Heart left ventricle (tissue), 16 donors: ENCODE measurements around the gene ITGA7. TPM values are rescaled to one million over a fixed set of nuclear protein-coding genes. Genes with fewer than 3 reads are reported as not detected.

Experiments used
- ATAC-seq, 4 donors: fragments of 200-7000 bp; cut with Tn5 transposase; one replicate each; pipeline ENCODE4 v1.9.1; 2020 to 2022; ENCODE audit warnings: moderate library complexity in 4 of 4, mild to moderate bottlenecking in 3 of 4, moderate number of reproducible peaks in 1 of 4
- DNase-seq, 5 donors: peaks; one replicate each; pipeline ENCODE4 v3.0.0-alpha.2; 2020
- H3K27ac ChIP-seq, 12 donors: fragments of 200-600 bp; sonication (generic) in 4 of 12; one replicate each; pipeline versions ENCODE4 v1.5.0 to v1.8.0; 2016 to 2022; ENCODE audit warnings: mild to moderate bottlenecking in 2 of 12
- H3K27me3 ChIP-seq, 9 donors: fragments of 200-600 bp; sonication (generic) in 2 of 9; one replicate each; pipeline versions ENCODE4 v1.5.1 to v1.8.0; 2016 to 2022; ENCODE audit warnings: mild to moderate bottlenecking in 3 of 9
- H3K36me3 ChIP-seq, 9 donors: fragments of 200-600 bp; sonication (generic) in 2 of 9; one replicate each; pipeline versions ENCODE4 v1.5.0 to v1.8.0; 2018 to 2022; ENCODE audit warnings: mild to moderate bottlenecking in 2 of 9
- H3K4me1 ChIP-seq, 12 donors: fragments of 200-600 bp; sonication (generic) in 4 of 12; one replicate each; pipeline versions ENCODE4 v1.5.0 to v1.8.0; 2016 to 2022; ENCODE audit warnings: mild to moderate bottlenecking in 3 of 12
- H3K4me3 ChIP-seq, 12 donors: fragments of 200-600 bp; sonication (generic) in 4 of 12; one replicate each; pipeline versions ENCODE4 v1.5.0 to v1.8.0; 2017 to 2022; ENCODE audit warnings: mild to moderate bottlenecking in 9 of 12, moderate library complexity in 4 of 12
- H3K9me3 ChIP-seq, 12 donors: fragments of 200-600 bp; sonication (generic) in 4 of 12; one replicate each; pipeline versions ENCODE4 v1.5.0 to v1.8.0; 2016 to 2022; ENCODE audit warnings: mild to moderate bottlenecking in 1 of 12
- POLR2A ChIP-seq, 2 donors: fragments of 450-650 bp; IDR thresholded peaks; one replicate each; pipeline ENCODE4 v1.6.1; 2017; ENCODE audit warnings: antibody characterized with exemption in 2 of 2, mild to moderate bottlenecking in 2 of 2, moderate library complexity in 2 of 2
- WGBS, 4 donors: extraction: QIAGEN DNeasy Blood & Tissue Kit in 2 of 4; methylation state at CpG; one replicate each; pipeline versions ENCODE4 v1.1.5 to v1.1.7; 2013 to 2018; 5-methylcytosine and 5-hydroxymethylcytosine counted together
- intact Hi-C, 10 donors: fragments of 100-400 bp; cut with DNase I; formaldehyde crosslinking; loops; one replicate each; pipeline versions ENCODE4 v1.11.1 to v1.14.2; 2022
- polyA plus RNA-seq, 2 donors: library from polyadenylated mRNA; stranded (reverse); fragments of 200-250 nt; gene quantifications; one replicate each; pipeline ENCODE4 v1.2.3, GENCODE V29; 2013
- total RNA-seq, 9 donors: library from RNA; depleted of rRNA in 2 of 9; stranded (reverse); fragments of >200 nt in 2 of 9; fragmentation: NEBNext Ultra II Directional in 3 of 9; extraction: Animal tissue kit (Norgen Biotek cat#: 25700) in 3 of 9; gene quantifications; one replicate each; pipeline versions ENCODE4 v1.1.0 to v1.2.4, GENCODE V29; 2016 to 2023
- TF ChIP-seq, protein P1 (sequence below), 12 donors: fragments of 200-600 bp; sonication (generic) in 4 of 12; IDR thresholded peaks; one replicate each; pipeline versions ENCODE4 v1.5.0 to v1.8.0; 2018 to 2022; ENCODE audit warnings: antibody characterized with exemption in 12 of 12, mild to moderate bottlenecking in 5 of 12
- donor health status: ischemic (EF 13 %, LVEDD 7.1; RV severe dilation, severe dysfunction).
- donor health status: healthy with polysubstance abuse.
- donor health status: DM: no; HTN: yes; CAD: no.
- donor health status: DM: no; HTN: no; CAD: no.
- donor health status: ischemic (EF 25% LVEDD 6.9; RV normal size, moderate dysfunction).
- donor health status: ischemic (EF 25% LVEDD 5.7; RV mildly dilated, moderate dysfunction).
- donor health status: healthy.
- donor health status: DM: yes; HTN: yes; CAD: no.
- donor health status: ischemic (EF 35%, LVEDD 5.7; RV mildly dilated, moderate dysfunction).
- donor health status: nonischemic (EF 11% LVEDD 7.7; RV severe dilation, severe dysfunction).
- donor health status: DM: yes; HTN: yes; CAD: no.
- donor health status: PGD.
- donor health status: ischemic (EF 29% LVEDD 5.4; RV normal size, mild dysfunction).
- donor health status: nonischemic (EF 23%, LVEDD 6.1; RV moderate dilation, normal function).

The ITGA7 gene
- total and polyA plus RNA-seq, 11 donors, result 173 to 1,007 (median 573) TPM

DNA sequence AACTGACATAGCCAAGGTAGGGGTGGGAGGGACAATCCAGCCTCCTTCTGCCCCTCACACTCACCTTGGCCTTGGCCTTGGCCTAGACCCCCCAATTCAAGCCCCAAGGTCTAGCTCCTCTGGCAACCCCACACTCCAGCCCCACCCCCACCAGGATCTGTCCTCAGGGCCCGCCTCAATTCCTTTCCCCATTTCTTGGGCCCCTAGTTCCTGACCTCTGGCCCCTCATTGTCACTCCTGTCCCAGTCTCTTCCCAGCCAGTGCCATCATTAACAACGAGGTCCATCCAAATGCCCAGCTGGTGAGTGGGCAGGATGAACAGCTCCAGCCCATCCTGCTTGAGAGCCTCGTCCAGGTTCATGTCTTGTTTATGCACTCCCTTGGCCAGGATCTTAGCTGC lies 28.4 kb upstream of the ITGA7 start:
- intact Hi-C loops, result loop anchor here in 9 of 10 donors (2.0 to 10.0 kb wide), 10 partner anchors 61 to 376 kb away; partner anchors contain the start of genes ORMDL2 (in 1 of the 9), PA2G4 (in 1 of the 9) and SARNP (in 1 of the 9)
- ATAC-seq, result no peak
- Histone ChIP-seq H3K27ac (peak overlapping the region in 1 of 12 donors; percentile 74), H3K9me3 (no peaks in the 10 kb centered on the region), H3K27me3 (no peaks in the 10 kb centered on the region), H3K4me1 (peaks cover 0 to 23% (median 14%) of the 10 kb centered on the region in 12 donors), H3K36me3 (peaks cover 0 to 2% (median 0%) of the 10 kb centered on the region in 9 donors), H3K4me3 (no peak overlapping the region)
- no peak for DNase-seq
- TF ChIP-seq, protein P1, sequence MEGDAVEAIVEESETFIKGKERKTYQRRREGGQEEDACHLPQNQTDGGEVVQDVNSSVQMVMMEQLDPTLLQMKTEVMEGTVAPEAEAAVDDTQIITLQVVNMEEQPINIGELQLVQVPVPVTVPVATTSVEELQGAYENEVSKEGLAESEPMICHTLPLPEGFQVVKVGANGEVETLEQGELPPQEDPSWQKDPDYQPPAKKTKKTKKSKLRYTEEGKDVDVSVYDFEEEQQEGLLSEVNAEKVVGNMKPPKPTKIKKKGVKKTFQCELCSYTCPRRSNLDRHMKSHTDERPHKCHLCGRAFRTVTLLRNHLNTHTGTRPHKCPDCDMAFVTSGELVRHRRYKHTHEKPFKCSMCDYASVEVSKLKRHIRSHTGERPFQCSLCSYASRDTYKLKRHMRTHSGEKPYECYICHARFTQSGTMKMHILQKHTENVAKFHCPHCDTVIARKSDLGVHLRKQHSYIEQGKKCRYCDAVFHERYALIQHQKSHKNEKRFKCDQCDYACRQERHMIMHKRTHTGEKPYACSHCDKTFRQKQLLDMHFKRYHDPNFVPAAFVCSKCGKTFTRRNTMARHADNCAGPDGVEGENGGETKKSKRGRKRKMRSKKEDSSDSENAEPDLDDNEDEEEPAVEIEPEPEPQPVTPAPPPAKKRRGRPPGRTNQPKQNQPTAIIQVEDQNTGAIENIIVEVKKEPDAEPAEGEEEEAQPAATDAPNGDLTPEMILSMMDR (IDR thresholded peaks at IDR 0.05), result no peak
- no peak for TF ChIP-seq POLR2A (IDR thresholded peaks at IDR 0.05)
- WGBS, 4 donors, result 52 to 71% (median 58%) methylated on average over 3 of the region's 3 CpGs

DNA sequence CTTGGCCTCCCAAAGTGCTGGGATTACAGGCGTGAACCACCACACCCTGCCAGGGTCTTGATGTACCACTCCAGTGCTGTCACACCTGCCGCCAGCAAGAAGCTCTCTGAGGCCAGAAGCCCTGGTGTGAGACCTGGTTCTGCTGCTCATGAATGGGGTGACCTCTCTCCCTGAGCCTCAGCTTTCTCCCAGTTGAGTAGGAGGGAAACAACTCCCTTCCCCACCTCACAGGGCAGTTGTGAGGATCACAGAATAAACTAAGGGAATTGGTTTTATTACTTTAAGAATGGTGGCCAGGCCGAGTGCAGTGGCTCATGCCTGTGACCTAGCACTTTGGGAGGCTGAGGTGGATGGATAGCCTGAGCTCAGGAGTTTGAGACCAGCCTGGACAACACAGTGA lies 26.9 kb upstream of the ITGA7 start:
- no peaks in the 10 kb centered on the region for H3K27me3 ChIP-seq
- H3K4me1 ChIP-seq, result peaks cover 0 to 38% (median 25%) of the 10 kb centered on the region in 12 donors
- no peaks in the 10 kb centered on the region for H3K9me3 ChIP-seq
- 82 to 97% (median 94%) methylated on average over 3 of the region's 3 CpGs for WGBS, 4 donors
- H3K36me3 ChIP-seq, result peaks cover 0 to 2% (median 0%) of the 10 kb centered on the region in 9 donors
- no peak overlapping the region for H3K27ac ChIP-seq
- TF ChIP-seq POLR2A (IDR thresholded peaks at IDR 0.05), result no peak
- TF ChIP-seq, protein P1 (IDR thresholded peaks at IDR 0.05), result no peak
- DNase-seq (no peak), ATAC-seq (no peak)
- no peak overlapping the region for H3K4me3 ChIP-seq
- intact Hi-C loops, result loop anchor here in 3 of 10 donors (10.0 kb wide), 2 partner anchors 300 to 370 kb away; partner anchors contain the start of gene PA2G4 (in 1 of the 3)

DNA sequence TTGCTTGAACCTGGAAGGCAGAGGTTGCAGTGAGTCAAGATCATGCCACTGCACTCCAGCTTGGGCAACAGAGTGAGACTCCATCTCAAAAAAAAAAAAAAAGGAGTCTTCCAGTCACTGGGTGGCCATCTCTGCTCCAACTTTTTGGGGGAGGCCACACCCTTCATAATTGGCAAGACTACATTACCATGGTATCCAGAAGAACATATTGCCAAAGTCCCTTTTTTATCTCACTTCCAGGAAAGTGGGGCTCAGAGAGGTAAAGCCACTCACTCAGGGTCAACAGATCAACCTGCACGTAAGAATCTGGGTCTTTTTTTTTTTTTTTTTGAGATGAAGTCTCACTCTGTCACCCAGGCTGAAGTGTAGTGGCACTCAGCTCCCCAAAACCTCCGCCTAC lies 26.2 kb upstream of the ITGA7 start:
- Histone ChIP-seq H3K27ac (no peak overlapping the region), H3K27me3 (no peaks in the 10 kb centered on the region), H3K9me3 (no peaks in the 10 kb centered on the region), H3K4me1 (peaks cover 0 to 41% (median 25%) of the 10 kb centered on the region in 12 donors), H3K4me3 (no peak overlapping the region), H3K36me3 (peaks cover 0 to 2% (median 0%) of the 10 kb centered on the region in 9 donors)
- DNase-seq (no peak), ATAC-seq (no peak)
- TF ChIP-seq, protein P1 (IDR thresholded peaks at IDR 0.05), result no peak
- TF ChIP-seq POLR2A (IDR thresholded peaks at IDR 0.05), result no peak
- WGBS, 4 donors, result 80 to 88% (median 83%) methylated on average over 2 of the region's 2 CpGs
- intact Hi-C loops, result loop anchor here in 3 of 10 donors (10.0 kb wide), 2 partner anchors 301 to 371 kb away; partner anchors contain the start of gene PA2G4 (in 1 of the 3)

DNA sequence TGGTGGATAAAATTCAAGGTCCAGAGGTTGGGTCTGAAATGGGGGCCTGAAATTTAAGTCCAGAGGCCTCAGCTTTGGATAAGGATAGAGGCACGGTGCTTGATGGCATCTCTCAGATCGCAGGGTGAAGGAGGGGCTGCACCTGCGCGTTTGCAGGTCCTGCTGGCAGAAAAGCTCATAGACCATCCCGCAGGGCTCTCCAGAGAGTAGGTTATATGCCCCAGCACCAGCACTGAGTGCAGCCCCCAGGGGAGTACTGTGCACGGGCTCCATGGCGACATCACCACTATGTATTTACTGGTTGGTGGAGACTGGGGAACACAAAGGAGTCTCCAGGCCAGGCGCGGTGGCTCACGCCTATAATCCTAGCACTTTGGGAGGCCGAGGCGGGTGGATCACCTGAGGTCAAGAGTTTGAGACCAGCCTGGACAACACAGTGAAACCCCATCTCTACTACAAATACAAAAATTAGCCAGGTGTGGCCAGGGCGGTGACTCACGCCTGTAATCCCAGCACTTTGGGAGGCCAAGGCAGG lies 25.4 kb upstream of the ITGA7 start:
- no peaks in the 10 kb centered on the region for H3K9me3 ChIP-seq
- H3K27ac ChIP-seq, result no peak overlapping the region
- WGBS, 4 donors, result 85 to 90% (median 88%) methylated on average over 14 of the region's 14 CpGs
- peaks cover 0 to 35% (median 21%) of the 10 kb centered on the region in 12 donors for H3K4me1 ChIP-seq
- intact Hi-C loops, result loop anchor here in 3 of 10 donors (10.0 kb wide), 2 partner anchors 302 to 372 kb away; partner anchors contain the start of gene PA2G4 (in 1 of the 3)
- H3K27me3 ChIP-seq, result no peaks in the 10 kb centered on the region
- H3K4me3 ChIP-seq, result no peak overlapping the region
- no peak for DNase-seq
- peaks cover 0 to 2% (median 0%) of the 10 kb centered on the region in 9 donors for H3K36me3 ChIP-seq
- ATAC-seq, result no peak
- TF ChIP-seq, protein P1 (IDR thresholded peaks at IDR 0.05), result no peak
- TF ChIP-seq POLR2A (IDR thresholded peaks at IDR 0.05), result no peak
